ENCODE data around the gene G6PC3. TPM values are rescaled to one million over a fixed set of nuclear protein-coding genes. Genes with fewer than 3 reads are reported as not detected.

Gene G6PC3
- total RNA-seq, 1 donor from 2014 or later, result 113 TPM

GRCh38 chr17:44077595-44077909 is 7.0 kb downstream of the G6PC3 start:
- Mint-ChIP-seq H3K9me3 (ENCODE audit: unreplicated experiment) (no peaks in the 10 kb centered on the region), H3K4me3 (ENCODE audit: unreplicated experiment) (no peak overlapping the region), H3K4me1 (ENCODE audit: unreplicated experiment) (peaks cover 9% of the 10 kb centered on the region), H3K36me3 (ENCODE audit: low read depth, unreplicated experiment) (peaks cover 29% of the 10 kb centered on the region), H3K27me3 (ENCODE audit: unreplicated experiment) (peaks cover 10% of the 10 kb centered on the region), H3K27ac (ENCODE audit: unreplicated experiment) (no peak overlapping the region)
- no peak for DNase-seq (ENCODE audit: low spot score)
- TF ChIP-seq, protein P1, sequence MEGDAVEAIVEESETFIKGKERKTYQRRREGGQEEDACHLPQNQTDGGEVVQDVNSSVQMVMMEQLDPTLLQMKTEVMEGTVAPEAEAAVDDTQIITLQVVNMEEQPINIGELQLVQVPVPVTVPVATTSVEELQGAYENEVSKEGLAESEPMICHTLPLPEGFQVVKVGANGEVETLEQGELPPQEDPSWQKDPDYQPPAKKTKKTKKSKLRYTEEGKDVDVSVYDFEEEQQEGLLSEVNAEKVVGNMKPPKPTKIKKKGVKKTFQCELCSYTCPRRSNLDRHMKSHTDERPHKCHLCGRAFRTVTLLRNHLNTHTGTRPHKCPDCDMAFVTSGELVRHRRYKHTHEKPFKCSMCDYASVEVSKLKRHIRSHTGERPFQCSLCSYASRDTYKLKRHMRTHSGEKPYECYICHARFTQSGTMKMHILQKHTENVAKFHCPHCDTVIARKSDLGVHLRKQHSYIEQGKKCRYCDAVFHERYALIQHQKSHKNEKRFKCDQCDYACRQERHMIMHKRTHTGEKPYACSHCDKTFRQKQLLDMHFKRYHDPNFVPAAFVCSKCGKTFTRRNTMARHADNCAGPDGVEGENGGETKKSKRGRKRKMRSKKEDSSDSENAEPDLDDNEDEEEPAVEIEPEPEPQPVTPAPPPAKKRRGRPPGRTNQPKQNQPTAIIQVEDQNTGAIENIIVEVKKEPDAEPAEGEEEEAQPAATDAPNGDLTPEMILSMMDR (IDR thresholded peaks at IDR 0.05; ENCODE audit: unreplicated experiment), result no peak

GRCh38 chr17:44078412-44078811 is 7.9 kb downstream of the G6PC3 start:
- H3K4me1 Mint-ChIP-seq (ENCODE audit: unreplicated experiment), result peaks cover 5% of the 10 kb centered on the region
- H3K27ac Mint-ChIP-seq (ENCODE audit: unreplicated experiment), result no peak overlapping the region
- TF ChIP-seq, protein P1 (IDR thresholded peaks at IDR 0.05; ENCODE audit: unreplicated experiment), result no peak
- no peak for DNase-seq (ENCODE audit: low spot score)
- H3K27me3 Mint-ChIP-seq (ENCODE audit: unreplicated experiment), result peaks cover 10% of the 10 kb centered on the region
- H3K4me3 Mint-ChIP-seq (ENCODE audit: unreplicated experiment), result no peak overlapping the region
- no peaks in the 10 kb centered on the region for H3K9me3 Mint-ChIP-seq (ENCODE audit: unreplicated experiment)
- H3K36me3 Mint-ChIP-seq (ENCODE audit: low read depth, unreplicated experiment), result peaks cover 32% of the 10 kb centered on the region

GRCh38 chr17:44079877-44080821 is 9.6 kb downstream of the G6PC3 start:
- H3K4me3 Mint-ChIP-seq (ENCODE audit: unreplicated experiment), result no peak overlapping the region
- peaks cover 10% of the 10 kb centered on the region for H3K4me1 Mint-ChIP-seq (ENCODE audit: unreplicated experiment)
- peaks cover 32% of the 10 kb centered on the region for H3K36me3 Mint-ChIP-seq (ENCODE audit: low read depth, unreplicated experiment)
- peaks cover 15% of the 10 kb centered on the region for H3K27me3 Mint-ChIP-seq (ENCODE audit: unreplicated experiment)
- TF ChIP-seq, protein P1 (IDR thresholded peaks at IDR 0.05; ENCODE audit: unreplicated experiment), result no peak
- no peak for DNase-seq (ENCODE audit: low spot score)
- no peak overlapping the region for H3K27ac Mint-ChIP-seq (ENCODE audit: unreplicated experiment)
- no peaks in the 10 kb centered on the region for H3K9me3 Mint-ChIP-seq (ENCODE audit: unreplicated experiment)

GRCh38 chr17:44081681-44082080 is 11.1 kb downstream of the G6PC3 start:
- Mint-ChIP-seq H3K27me3 (ENCODE audit: unreplicated experiment) (peaks cover 18% of the 10 kb centered on the region), H3K27ac (ENCODE audit: unreplicated experiment) (no peak overlapping the region), H3K4me3 (ENCODE audit: unreplicated experiment) (no peak overlapping the region), H3K4me1 (ENCODE audit: unreplicated experiment) (peaks cover 10% of the 10 kb centered on the region), H3K36me3 (ENCODE audit: low read depth, unreplicated experiment) (peaks cover 22% of the 10 kb centered on the region), H3K9me3 (ENCODE audit: unreplicated experiment) (no peaks in the 10 kb centered on the region)
- TF ChIP-seq, protein P1 (IDR thresholded peaks at IDR 0.05; ENCODE audit: unreplicated experiment), result no peak
- DNase-seq (ENCODE audit: low spot score), result no peak

- Mint-ChIP-seq H3K27ac (ENCODE audit: unreplicated experiment) (peak overlapping the region; percentile 83), H3K27me3 (ENCODE audit: unreplicated experiment) (peaks cover 17% of the 10 kb centered on the region), H3K9me3 (ENCODE audit: unreplicated experiment) (no peaks in the 10 kb centered on the region), H3K4me1 (ENCODE audit: unreplicated experiment) (peaks cover 12% of the 10 kb centered on the region), H3K4me3 (ENCODE audit: unreplicated experiment) (peak overlapping the region; percentile 85), H3K36me3 (ENCODE audit: low read depth, unreplicated experiment) (peaks cover 21% of the 10 kb centered on the region)
- TF ChIP-seq, protein P1 (IDR thresholded peaks at IDR 0.05; ENCODE audit: unreplicated experiment), result no peak
- no peak for DNase-seq (ENCODE audit: low spot score)
Observed at GRCh38 chr17:44082256-44082927, 11.9 kb downstream of the G6PC3 start.

All from endothelial cell (in vitro differentiated cells).